HG02870 (cell line): Measurements from ENCODE around the gene TWF2.

Experiments used
- ATAC-seq: cut with Tn5 transposase; IDR thresholded peaks from one replicate; pipeline ENCODE4 v1.9.1; 2021; ENCODE audit warnings: mild to moderate bottlenecking, moderate library complexity; ENCODE audit not compliant: unreplicated experiment

The TWF2 gene

DNA sequence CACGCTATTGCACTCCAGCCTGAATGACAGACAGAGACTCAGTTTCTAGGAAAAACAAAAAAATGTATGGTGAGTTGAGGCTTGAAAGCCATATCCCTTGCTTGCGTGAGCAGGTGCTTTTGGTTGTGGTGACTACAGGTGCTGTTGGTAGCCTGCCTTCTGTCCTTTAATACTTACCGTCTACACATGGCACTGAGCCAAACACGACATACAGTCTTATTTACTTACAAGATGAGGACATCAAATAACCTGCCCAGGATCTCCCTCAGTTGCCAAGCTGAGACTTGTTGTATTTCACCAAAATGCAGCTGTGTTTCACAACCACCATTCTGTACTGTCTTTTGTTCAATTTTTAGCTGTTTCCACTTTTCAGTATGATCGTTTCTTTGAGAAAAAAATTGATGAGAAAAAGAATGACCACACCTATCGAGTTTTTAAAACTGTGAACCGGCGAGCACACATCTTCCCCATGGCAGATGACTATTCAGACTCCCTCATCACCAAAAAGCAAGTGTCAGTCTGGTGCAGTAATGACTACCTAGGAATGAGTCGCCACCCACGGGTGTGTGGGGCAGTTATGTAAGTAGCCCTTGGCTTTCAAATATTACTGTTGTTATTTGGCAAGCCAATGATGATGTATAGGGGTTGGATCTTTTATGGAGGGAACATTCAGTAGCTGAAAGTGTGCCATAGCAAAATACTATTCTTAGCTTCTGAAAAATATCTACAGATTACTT, 34.5 kb downstream of the TWF2 start:
- no peak for ATAC-seq

DNA sequence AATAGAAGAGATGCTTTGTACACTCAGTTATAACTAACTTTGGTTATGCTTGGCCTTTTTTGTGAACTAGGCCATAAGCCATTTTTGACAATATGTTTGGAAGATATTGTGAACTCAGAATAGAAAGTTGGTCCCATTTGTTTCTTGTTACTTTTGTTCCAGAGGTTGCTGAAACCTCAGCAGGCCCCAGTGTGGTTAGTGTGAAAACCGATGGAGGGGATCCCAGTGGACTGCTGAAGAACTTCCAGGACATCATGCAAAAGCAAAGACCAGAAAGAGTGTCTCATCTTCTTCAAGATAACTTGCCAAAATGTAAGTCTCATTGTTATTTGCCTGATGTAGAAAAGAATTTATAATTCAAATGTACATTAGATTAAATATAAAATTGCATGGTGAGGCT, 35.3 kb downstream of the TWF2 start:
- ATAC-seq, result no peak

DNA sequence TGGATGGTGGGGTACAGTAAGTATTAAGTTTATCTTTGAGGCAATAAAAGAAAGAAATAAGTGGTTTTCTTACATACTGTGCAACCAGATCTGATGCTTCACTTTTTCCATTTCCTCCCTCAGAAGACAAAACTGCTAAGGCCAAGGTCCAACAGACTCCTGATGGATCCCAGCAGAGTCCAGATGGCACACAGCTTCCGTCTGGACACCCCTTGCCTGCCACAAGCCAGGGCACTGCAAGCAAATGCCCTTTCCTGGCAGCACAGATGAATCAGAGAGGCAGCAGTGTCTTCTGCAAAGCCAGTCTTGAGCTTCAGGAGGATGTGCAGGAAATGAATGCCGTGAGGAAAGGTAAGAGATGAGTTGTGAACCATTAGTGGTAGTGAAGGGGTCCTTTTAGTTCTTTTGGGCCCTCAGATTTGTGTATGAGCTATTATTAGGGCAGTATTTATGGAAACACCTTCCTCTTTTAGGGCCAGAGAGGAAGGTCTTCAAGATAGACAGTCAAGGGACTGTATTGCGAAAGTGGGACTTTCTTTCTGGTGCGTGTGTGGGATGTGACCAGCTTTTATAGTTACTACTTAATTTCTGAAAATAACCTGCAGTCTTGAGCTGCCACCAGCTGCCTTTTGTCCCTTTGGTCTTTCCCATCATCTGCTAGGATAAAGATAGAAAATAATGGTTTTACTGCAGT, 36.4 kb downstream of the TWF2 start:
- no peak for ATAC-seq

DNA sequence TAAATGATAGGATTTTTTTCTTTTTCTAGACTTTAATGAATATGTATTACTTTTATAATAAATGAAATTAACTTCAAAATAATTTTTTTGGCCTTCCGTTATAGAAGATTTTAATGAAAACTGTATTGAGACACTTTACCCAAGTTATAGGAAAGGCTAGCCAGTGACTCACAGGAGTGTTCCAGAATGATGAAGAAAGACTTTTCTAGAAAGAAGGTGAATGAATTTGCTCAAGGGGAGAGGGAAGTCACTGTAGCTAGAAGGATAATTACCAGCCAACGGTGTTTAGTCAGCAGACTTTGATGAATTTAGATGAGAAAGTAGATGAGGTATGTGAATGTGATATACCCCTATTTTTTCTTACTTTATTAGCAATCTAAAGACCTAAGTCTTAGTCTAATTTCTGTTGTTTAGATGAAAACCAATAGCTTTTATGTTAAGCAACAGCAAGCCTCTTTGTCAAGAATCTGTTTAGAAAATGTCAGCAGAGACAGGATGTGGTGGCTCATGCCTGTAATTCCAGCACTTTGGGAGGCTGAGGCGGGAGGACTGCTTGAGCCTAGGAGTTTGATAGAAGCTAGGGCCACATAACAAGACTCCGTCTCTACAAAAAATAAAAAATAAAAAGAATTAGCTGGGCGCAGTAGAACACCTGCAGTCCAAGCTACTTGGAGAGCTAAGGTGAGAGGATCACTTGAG, 37.8 kb downstream of the TWF2 start:
- ATAC-seq, result no peak

DNA sequence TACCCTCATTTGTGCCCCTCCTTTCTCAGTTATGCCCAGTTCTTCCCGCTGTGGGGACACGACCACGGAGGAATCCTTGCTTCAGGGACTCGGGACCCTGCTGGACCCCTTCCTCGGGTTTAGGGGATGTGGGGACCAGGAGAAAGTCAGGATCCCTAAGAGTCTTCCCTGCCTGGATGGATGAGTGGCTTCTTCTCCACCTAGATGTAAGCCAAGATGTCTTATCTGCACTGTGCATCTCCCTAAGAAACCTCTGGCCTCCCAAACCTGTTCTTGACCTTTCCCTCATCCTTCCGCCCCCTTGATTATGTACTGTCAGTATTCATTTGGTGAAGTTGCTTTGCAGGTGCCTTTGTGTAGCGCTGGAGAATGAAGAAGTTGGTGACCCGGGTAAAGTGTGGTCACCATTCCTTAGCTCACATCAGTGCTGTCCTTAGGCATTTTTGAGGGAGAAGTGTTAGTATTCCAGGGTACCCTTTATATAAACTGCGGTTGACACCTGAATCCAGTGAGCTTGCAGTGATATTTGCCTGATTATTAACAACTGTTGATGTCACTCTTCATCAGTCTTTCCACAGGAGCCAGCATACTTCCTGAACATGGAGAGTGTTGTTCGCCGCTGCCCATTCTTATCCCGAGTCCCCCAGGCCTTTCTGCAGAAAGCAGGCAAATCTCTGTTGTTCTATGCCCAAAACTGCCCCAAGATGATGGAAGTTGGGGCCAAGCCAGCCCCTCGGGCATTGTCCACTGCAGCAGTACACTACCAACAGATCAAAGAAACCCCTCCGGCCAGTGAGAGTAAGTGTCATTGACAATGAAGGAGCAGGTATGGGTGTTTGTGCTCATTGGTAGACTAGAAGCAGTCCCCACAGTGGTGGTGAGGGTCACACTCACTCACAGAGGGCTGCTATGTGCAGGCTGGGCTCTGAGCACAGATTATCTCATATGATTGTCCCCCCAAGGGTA, 40.0 kb downstream of the TWF2 start:
- ATAC-seq, result no peak

DNA sequence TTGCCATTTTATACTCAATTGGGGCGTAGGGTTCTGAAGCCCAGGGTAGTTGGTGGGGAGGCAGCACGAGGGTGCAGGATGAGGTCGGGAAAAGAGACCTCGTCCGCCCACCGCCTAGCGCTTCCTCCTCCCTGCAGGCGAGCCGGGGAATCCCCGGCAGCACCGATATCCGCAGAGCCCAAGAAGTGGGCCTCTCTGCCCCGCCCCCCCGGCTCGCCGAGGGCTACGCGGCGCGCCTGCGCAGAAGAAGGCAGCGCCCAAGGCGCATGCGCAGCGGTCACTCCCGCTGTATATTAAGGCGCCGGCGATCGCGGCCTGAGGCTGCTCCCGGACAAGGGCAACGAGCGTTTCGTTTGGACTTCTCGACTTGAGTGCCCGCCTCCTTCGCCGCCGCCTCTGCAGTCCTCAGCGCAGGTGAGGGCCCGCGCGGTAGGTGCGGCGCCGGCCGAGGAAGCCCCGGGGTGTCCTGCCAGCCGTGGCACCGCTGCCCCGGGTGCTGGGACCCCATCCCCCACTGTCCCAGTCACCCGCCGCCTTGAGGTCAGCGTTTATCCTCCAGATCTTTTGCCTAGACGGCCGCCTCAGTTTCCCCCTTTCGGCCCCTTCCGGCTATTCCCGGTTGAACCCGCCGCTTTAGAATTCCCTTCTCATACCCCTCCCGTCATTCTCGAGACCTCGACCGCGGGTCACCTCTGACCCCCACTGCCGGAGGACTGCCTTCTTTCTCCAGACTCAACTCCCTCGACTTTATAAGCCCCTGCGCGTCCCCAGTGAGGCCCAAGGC, 40.9 kb downstream of the TWF2 start, which contains the start of gene ALAS1:
Gene ALAS1, plus strand, starts transcription at position 319 of the 784 bp plus-strand sequence. CDS start 1,082 bp downstream, outside the sequence.
- ATAC-seq, result peak; percentile 78

DNA sequence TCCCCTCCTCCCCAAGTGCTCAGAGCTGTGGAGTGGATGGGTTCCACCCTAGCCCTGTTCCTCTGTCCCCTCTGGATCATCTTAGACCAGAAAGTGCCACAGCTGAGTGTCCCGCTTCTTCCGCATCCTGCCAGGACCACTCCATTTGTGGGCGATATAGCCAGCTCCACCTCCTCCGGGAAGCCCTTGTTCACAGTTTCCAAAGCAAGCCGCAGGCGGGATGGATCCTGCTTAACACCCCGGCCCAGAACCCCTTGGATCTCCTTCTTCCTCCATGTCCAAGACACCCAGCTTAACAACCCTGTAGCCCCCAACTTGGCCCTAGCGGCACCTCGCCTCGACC, 41.5 kb downstream of the TWF2 start:
- ATAC-seq, result no peak

DNA sequence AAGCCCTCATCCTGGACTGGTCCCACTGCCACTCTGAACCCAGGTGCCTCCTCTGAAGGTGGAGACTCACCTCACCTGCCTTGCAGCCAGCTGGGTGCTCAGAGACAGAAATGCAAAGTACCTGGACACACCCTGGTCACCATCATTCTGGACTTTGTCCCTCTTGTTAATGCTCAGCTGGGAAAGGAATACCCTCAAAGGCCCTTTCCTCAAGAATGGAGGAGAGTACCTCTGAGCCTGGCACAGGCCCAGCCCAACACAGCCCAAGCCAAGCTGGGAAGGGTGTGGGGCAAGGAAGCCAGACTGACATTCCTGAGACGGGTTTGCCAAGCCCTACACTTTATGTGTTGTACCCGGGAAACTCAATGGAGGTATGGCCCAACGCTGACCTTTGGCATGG, 42.0 kb downstream of the TWF2 start:
- ATAC-seq, result no peak

DNA sequence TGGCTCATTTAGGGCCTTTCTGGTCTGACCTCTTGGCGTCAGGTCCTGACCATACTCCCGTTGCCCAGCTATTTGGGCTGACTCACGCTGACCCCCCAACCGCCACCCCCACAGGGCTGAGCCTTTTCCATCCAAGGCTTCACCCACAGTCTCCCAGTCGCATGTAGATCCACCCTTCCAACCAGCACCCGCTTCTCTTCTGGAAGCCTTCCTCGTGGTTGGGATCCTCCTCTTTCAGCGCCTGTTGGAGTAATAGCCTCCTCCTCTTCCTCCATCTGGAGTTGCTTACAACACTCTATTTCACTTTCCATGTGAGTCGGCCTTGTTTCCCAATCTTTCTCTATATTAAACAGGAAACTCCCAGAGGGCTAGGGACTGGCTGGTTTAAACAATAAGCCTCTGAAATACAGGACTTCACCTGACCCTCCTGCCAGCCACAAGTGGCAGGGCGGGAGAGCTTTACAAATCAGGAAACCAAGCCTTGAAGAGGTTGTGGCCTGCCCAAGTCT, 43.1 kb downstream of the TWF2 start:
- no peak for ATAC-seq

DNA sequence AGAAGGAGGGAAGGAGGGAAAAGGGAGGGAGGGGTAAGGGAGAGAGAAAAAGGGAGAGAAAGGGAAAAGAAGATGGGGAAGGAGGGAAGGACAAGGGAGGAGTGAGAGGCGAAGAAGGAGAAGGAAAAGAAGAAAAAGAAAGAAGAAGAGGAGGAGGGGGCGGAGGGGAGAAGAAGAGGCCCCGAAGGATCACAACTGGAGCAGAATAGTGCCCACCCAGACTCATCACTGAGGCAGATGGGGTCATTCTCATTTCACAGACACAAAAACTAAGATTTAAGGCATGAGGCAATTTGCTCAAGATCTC, 43.7 kb downstream of the TWF2 start:
- no peak for ATAC-seq

DNA sequence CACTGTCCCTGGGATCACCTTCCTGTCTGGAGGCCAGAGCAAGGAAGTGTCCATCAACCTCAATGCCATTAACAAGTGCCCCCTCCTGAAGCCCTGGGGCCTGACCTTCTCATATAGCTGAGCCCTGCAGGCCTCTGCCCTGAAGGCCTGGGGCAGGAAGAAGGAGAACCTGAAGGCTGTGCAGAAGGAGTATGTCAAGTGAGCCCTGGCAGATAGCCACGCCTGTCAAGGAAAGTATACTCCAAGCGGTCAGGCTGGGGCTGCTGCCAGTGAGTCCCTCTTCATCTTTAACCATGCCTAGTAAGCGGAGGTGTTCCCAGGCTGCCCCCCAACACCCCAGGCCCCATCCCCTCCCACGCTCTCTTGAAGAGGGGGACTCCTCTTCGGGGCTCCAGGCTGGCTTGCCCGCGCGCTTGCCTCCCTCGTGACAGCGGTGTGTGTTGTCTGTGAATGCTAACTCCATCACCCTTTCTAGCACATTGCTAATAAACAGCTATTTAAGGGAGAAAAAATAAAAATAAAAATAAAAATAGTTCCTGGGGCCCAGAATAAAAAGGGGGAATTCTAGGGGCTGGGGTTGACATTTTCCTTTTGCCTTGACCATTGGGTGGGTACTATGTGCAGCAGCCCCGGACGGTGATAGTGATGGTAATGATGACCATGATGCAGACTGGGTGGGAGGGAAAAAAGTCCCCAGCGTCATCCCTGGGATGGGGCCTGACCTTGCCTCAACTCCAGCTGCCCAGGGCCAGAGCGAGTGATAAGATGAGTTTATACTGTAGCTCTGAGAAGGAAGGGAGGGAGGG, 44.3 kb downstream of the TWF2 start:
- no peak for ATAC-seq

DNA sequence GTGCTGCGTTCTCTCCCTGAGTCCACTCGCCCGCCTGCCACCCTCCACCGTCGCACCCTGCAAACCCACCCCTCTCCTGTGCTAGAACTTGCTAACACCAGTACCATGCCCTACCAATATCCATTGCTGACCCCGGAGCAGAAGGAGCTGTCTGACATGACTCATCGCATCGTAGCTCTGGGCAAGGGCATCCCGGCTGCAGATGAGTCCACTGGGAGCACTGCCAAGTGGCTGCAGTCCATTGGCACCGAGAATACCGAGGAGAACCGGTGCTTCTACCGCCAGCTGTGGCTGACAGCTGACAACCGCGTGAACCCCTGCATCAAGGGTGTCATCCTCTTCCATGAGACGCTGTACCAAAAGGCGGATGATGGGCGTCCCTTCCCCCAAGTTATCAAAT, 45.9 kb downstream of the TWF2 start:
- ATAC-seq, result no peak

DNA sequence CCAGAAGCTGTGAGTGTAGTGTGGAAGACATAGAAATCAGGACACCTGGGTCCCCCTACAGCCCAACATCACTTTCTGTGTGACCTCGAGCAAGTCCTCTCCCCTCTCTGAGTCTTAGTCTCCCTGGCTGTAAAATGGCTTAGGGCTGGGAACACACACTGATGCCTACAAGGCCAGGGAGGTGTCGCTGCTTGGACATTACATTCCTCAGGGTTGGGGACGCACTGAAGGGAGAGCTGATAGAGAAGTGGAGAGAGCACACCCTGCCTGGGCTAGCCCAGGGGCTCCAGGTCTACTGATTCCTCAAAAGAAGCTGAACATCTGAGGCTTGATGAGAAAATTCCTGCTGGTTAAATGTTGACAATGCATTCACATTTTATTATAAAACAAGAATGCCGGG, 47.3 kb downstream of the TWF2 start:
- no peak for ATAC-seq

DNA sequence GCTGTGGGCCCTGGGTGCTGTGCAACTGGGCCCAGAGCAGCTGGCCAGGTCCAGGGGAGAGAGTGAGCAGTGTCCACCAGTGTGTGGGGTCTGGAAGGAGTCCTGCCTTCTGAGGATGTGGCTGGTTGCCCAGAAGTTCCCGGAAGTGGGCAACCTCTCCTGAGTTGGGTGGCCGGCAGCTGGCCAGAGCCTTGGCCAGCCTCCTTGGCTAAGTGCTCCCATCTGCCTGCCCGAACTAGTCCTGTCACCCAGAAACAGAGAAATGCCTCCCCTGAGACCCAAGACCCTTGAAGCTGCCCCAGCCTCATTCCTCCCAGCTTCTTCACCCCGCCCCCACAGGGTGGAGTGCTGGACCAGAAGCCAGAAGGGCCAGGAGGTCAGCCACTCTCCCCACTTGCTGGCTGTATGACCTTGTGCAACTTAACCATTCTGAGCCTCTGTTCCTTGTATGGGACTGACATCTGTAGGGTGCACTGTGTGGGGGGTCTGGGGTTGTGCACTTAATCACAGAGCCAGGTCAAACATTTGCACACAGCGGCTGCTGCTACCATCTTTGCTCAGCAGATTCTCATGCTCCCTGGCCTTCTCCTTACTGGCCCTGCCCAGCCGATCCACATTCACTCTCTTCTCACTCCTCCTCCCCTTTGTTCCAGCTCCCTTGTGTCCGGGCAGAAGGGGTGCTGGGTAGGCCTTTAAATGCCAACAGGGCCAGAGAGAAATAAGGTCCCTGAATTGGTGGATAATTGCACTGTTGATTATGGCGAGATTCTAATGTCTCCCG, 48.5 kb downstream of the TWF2 start:
- no peak for ATAC-seq

DNA sequence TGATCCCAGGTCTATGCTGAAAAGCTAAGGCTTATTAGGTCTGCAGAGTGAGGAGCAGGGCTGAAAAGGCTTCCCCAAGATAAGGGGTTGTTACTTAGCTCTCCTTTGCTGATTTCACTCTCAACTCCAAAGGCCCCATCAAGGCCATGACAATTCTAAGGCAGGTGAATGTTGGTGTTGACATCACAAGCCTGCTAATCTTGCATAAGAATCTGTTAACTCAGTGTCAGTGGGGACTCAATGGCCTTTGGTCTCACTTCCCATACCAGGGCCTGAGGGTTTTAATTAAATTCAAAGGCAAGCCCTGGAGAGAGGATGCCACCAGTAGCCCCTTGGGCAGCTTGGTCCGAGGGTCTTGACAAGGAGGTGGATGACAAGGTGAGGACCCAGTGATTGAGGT, 50.4 kb downstream of the TWF2 start:
- no peak for ATAC-seq

DNA sequence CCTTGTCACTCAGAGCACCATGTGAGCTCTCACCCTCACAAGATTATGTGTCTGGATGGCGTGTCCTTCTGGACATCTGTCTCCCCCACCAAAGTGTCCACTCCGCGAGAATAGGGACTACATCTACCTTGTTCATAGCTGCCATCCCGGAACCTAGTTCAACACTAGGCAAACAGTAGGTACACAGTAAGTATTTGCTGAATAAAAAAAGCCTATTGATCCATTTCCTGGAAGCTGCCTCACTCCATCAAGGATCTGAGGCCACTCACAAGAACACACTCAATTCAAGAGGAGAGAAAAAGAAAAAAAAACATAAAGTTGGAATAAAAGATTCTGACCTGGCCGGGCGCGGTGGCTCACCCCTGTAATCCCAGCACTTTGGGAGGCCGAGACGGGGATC, 52.2 kb downstream of the TWF2 start:
- no peak for ATAC-seq

DNA sequence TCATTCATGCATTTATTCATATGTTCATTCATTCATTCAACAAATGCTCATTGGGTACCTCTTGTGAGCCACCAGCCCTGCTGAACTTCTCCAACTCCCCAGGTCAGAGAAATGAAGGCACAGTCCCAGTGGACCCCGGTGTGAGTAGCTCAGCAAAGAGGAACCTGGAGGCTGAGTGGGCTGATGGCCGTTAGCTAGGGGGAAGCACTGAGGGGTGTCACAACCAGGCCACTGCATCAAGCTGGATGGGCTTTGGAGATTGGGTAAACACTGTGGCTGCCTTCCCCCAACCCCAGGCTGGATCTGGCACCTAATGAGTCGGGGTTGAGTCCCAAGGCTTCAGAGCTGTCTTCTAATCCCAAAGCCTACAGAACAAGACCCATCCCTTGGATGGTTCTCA, 53.1 kb downstream of the TWF2 start:
- no peak for ATAC-seq

DNA sequence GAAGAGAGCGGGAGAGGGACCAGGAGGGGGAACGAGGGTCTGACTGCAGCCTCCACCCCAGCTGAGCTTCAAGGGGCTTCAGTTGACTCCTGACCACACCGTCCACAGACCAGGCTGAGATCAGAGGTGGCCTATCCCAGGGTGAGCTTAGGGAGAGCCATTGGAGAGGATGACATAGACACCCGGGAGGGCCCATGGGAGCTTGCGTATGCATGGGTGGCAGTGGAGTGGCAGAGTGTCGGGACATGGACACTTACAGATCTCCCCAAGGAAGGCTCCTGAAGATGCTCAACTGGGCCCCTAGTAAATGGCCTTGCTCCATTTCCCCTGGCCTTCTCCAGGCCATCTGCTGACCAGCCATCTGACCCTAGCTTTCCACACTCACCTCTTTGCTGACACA, 53.6 kb downstream of the TWF2 start:
- ATAC-seq, result no peak

DNA sequence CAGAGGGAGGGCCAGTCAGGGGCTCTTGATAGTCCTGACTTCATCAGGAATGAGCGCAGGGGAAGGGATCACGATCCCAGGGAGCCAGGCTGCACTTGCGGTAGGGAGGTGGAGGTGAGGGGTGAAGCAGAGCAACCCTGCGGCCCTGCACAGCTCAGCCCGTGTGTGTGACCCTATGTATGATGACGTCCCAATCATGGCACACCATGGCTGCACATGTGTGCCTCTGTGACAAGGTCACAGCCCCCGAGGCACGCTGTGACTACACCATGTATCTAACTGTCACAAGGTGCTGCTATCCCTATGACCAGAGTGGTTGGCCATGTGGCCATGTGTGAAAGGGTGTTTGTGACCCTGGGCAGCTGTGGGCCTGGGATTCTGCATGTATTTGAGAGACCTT, 54.3 kb downstream of the TWF2 start:
- no peak for ATAC-seq
